K562 (cell line): ENCODE data around the gene B3GALT5.

Source experiments
- JUN ChIP-seq, 2 experiments: sonication (generic) in 1 of 2; formaldehyde crosslinking in 1 of 2; IDR thresholded peaks; 2 replicates each; pipeline versions ENCODE4 v1.6.1 to v1.8.0; 2012 to 2022; ENCODE audit warnings: borderline replicate concordance in 2 of 2, mild to moderate bottlenecking in 2 of 2, improper control_type of control experiment in 1 of 2, low read depth in 1 of 2, low read length in 1 of 2, missing genetic modification reagents in 1 of 2
- KDM4B ChIP-seq, 2 experiments: fragments of 450-650 bp in 1 of 2; sonication (generic) in 1 of 2; IDR thresholded peaks; 2 replicates each; pipeline ENCODE4 v1.6.1; 2016 to 2017; ENCODE audit warnings: borderline replicate concordance in 2 of 2, antibody characterized with exemption in 1 of 2, low read depth in 1 of 2, mild to moderate bottlenecking in 1 of 2
- NFRKB ChIP-seq: fragments of 450-650 bp; IDR thresholded peaks from 2 replicates; pipeline ENCODE4 v1.6.1; 2016; ENCODE audit warnings: low read depth
- PML ChIP-seq: IDR thresholded peaks from 2 replicates; pipeline ENCODE4 v1.6.1; 2012; ENCODE audit warnings: low read length, inconsistent platforms
- YY1 ChIP-seq, 3 experiments: IDR thresholded peaks; 2 replicates each; pipeline ENCODE4 v1.6.1; 2011; ENCODE audit warnings: low read length in 2 of 3, mild to moderate bottlenecking in 2 of 3, moderate library complexity in 2 of 3, borderline replicate concordance in 1 of 3, control low read depth in 1 of 3, low read depth in 1 of 3; ENCODE audit not compliant: insufficient read depth in 3 of 3, insufficient replicate concordance in 2 of 3, control insufficient read depth in 1 of 3, insufficient read length in 1 of 3; ENCODE audit errors: extremely low read depth in 1 of 3

GRCh38 chr21:39700318-39700717 lies 87.6 kb downstream of the B3GALT5 start:
- TF ChIP-seq JUN (IDR thresholded peaks at IDR 0.05; ENCODE audit: borderline replicate concordance, low read depth, low read length) (no peak), JUN (CRISPR knock-in tag; IDR thresholded peaks at IDR 0.05; ENCODE audit: borderline replicate concordance) (no peak), YY1 (IDR thresholded peaks at IDR 0.05; ENCODE audit: borderline replicate concordance in 1 of 3, control insufficient read depth in 1 of 3, extremely low read depth in 1 of 3, insufficient read depth in 3 of 3, insufficient read length in 1 of 3, insufficient replicate concordance in 2 of 3, low read depth in 1 of 3, low read length in 2 of 3) (no peak), PML (no peak), KDM4B (IDR thresholded peaks at IDR 0.05; ENCODE audit: borderline replicate concordance in 2 of 2, low read depth in 1 of 2) (no peak), NFRKB (no peak)
